Progenitor cell of endocrine pancreas (in vitro differentiated cells): ENCODE data around the gene SC5D. TPM values are rescaled to one million over a fixed set of nuclear protein-coding genes. Genes with fewer than 3 reads are reported as not detected.

Source experiments
- DNase-seq: peaks from one replicate; pipeline ENCODE4 v3.0.0; 2021; ENCODE audit warnings: low spot score; ENCODE audit not compliant: unreplicated experiment
- H3K27ac Mint-ChIP-seq: 2 replicates; pipeline ENCODE4 v1.8.0; 2021; ENCODE audit warnings: mild to moderate bottlenecking, moderate library complexity, mixed read lengths
- H3K27me3 Mint-ChIP-seq: 2 replicates; pipeline ENCODE4 v1.8.0; 2021; ENCODE audit warnings: mixed read lengths
- H3K36me3 Mint-ChIP-seq: 2 replicates; pipeline ENCODE4 v1.8.0; 2022; ENCODE audit warnings: mixed read lengths; ENCODE audit not compliant: insufficient read depth
- H3K4me1 Mint-ChIP-seq: 2 replicates; pipeline ENCODE4 v1.8.0; 2021; ENCODE audit warnings: low read depth, mixed read lengths
- H3K4me3 Mint-ChIP-seq: 2 replicates; pipeline ENCODE4 v1.8.0; 2021; ENCODE audit warnings: low read depth, mild to moderate bottlenecking, moderate library complexity, mixed read lengths
- H3K9me3 Mint-ChIP-seq: 2 replicates; pipeline ENCODE4 v1.8.0; 2021; ENCODE audit warnings: low read depth, mixed read lengths
- CTCF ChIP-seq: fragments of 200-600 bp; sonication (generic); IDR thresholded peaks from one replicate; pipeline ENCODE4 v1.5.0; 2021; ENCODE audit warnings: antibody characterized with exemption, mild to moderate bottlenecking; ENCODE audit not compliant: unreplicated experiment
- total RNA-seq: library from RNA; stranded (reverse); gene quantifications from 2 replicates; pipeline ENCODE4 v1.2.1, GENCODE V29; 2021

The SC5D gene
- total RNA-seq, 1 donor from 2014 or later = 58.7 TPM

- Mint-ChIP-seq H3K27me3 (peaks cover 3% of the 10 kb centered on the region), H3K9me3 (peaks cover 3% of the 10 kb centered on the region), H3K4me3 (no peak overlapping the region), H3K36me3 (no peaks in the 10 kb centered on the region), H3K27ac (no peak overlapping the region), H3K4me1 (no peaks in the 10 kb centered on the region)
- DNase-seq = no peak
- no peak for TF ChIP-seq CTCF
Measured at GRCh38 chr11:121328967-121329679, 36.6 kb downstream of the SC5D start.

DNA sequence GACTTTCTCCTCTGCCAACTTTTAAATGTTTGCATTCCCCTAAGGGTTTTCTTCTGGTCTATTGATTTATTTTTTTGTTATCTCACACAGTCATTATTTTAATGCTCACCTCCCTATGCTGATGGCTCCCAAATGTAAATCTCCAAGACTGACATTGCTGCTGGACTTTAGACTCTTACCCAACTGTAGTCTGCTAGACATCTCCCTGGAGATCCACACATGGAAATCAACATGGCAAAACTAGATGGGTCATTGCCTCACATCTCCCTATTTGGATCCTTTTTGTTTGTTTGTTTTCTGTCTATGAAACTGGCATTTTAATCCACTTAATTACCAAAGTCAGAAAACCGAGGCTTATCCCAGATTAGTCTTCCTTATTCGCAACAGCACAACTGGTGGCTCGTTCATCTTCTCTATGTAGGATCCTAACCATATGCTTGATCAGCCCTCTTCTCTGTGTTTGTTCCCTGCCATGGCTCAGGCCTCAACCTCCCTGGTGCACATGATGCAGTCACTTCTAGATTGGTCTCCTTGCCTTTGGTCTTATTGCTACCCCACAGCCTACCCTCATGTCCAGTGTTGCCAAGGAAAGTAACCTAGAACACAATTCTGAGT lies 37.3 kb downstream of the SC5D start:
- Mint-ChIP-seq H3K36me3 (no peaks in the 10 kb centered on the region), H3K4me3 (no peak overlapping the region), H3K27ac (no peak overlapping the region), H3K9me3 (peaks cover 3% of the 10 kb centered on the region), H3K27me3 (peaks cover 3% of the 10 kb centered on the region), H3K4me1 (no peaks in the 10 kb centered on the region)
- no peak for DNase-seq
- no peak for TF ChIP-seq CTCF

DNA sequence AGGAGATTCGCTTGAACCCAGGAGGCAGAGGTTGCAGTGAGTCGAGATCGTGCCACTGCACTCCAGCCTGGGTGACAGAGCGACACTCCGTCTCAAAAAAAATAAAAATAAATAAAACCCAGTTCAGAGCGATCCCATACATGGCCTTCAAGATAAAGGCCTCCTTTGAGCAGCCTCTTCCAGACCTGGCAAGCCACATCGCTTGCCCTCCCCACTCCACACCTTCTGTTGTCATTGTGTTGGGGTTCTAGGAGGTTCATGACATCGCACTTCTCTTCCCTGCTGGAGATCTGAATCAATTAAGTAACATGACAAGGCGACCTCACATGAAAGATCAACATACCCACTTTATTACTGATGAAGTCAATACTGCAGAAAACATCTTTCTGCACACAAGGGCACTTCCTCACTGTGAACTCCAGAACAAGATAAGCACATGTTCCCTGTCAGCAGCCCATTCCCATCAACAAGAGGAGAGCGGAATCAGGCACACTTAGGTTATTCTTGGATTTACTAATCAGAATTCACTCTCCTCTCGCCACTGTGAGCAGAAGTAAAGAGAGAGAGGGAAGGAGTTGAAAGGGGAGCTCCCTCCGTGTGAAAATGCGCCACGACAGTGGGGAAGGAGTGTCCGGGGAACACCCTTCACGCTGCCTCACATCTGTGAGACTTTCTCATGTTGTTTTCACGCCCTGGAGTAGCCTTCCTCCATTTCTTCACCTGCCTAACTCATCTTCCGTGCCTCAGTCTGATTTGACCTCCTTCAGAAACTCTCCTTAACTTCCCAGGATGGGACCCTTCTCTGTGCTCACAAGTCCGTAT lies 38.3 kb downstream of the SC5D start:
- H3K27ac Mint-ChIP-seq = no peak overlapping the region
- H3K4me1 Mint-ChIP-seq = no peaks in the 10 kb centered on the region
- no peaks in the 10 kb centered on the region for H3K36me3 Mint-ChIP-seq
- DNase-seq = no peak
- H3K4me3 Mint-ChIP-seq = no peak overlapping the region
- peaks cover 3% of the 10 kb centered on the region for H3K9me3 Mint-ChIP-seq
- no peak for TF ChIP-seq CTCF
- H3K27me3 Mint-ChIP-seq = no peaks in the 10 kb centered on the region

DNA sequence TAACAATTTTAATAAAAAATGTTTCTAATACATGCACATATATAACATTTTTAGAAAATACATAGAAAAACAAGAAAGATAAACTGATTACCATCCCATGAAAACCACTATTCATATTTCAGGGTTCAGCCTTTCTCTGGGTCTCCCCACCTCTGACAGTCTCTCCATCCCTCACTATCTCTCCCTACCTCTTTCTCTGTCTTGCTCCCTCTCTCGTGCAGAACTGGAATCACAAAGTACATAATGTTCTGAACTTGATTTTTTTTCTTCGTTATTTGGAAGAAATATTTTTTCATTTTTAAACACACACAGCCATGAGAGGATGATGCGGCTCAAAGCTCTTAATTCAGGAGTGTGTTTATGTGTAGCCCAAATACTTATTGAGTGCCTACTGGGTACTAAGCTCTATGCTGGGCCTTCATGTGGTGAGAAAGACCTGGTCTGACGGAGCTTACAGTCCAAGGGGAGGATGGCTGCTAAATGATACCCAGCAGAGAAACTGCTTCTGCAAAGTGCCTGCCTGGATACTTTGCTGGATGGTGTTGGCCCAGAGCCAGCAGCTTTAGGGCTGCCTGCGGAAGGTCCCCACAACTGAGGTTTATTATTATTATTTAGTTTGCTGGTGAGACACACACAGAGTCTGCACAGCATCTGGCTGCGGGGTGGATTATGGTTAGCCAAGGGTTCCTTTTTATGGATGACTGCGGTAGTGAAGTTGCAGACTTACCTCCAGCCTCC lies 42.6 kb downstream of the SC5D start:
- peaks cover 3% of the 10 kb centered on the region for H3K9me3 Mint-ChIP-seq
- no peak for TF ChIP-seq CTCF
- no peak overlapping the region for H3K4me3 Mint-ChIP-seq
- H3K27me3 Mint-ChIP-seq = peaks cover 7% of the 10 kb centered on the region
- no peaks in the 10 kb centered on the region for H3K36me3 Mint-ChIP-seq
- no peak overlapping the region for H3K27ac Mint-ChIP-seq
- no peak for DNase-seq
- H3K4me1 Mint-ChIP-seq = no peaks in the 10 kb centered on the region
